HepG2 (cell line): ENCODE measurements around the gene MED25. TPM values are rescaled to one million over a fixed set of nuclear protein-coding genes. Genes with fewer than 3 reads are reported as not detected.

Experiments
- ATF7 ChIP-seq, 2 experiments: fragments of 450-650 bp in 1 of 2; sonication (generic) in 1 of 2; formaldehyde crosslinking in 1 of 2; IDR thresholded peaks; 2 replicates each; pipeline versions ENCODE4 v1.4.0 to v1.6.1; 2016 to 2020; ENCODE audit warnings: antibody characterized with exemption in 1 of 2, mild to moderate bottlenecking in 1 of 2, missing genetic modification reagents in 1 of 2
- CAMTA2 ChIP-seq: sonication (generic); formaldehyde crosslinking; IDR thresholded peaks from 2 replicates; pipeline ENCODE4 v1.4.0; 2020; ENCODE audit warnings: mild to moderate bottlenecking, missing genetic modification reagents, borderline replicate concordance
- CBX1 ChIP-seq: IDR thresholded peaks from one replicate; pipeline ENCODE4 v1.6.1; 2016; ENCODE audit warnings: antibody characterized with exemption, low read depth
- FOSL2 ChIP-seq: sonication (generic); formaldehyde crosslinking; IDR thresholded peaks from 2 replicates; pipeline ENCODE4 v1.4.0; 2020; ENCODE audit warnings: missing genetic modification reagents
- FUBP1 ChIP-seq: sonication (generic); formaldehyde crosslinking; IDR thresholded peaks from 2 replicates; pipeline ENCODE4 v1.5.1; 2020; ENCODE audit warnings: missing genetic modification reagents, mild to moderate bottlenecking, borderline replicate concordance
- KAT7 ChIP-seq: IDR thresholded peaks from 2 replicates; pipeline ENCODE4 v1.6.1; 2018; ENCODE audit warnings: borderline replicate concordance, missing compliant biosample characterization
- MXD1 ChIP-seq: sonication (generic); formaldehyde crosslinking; IDR thresholded peaks from 2 replicates; pipeline ENCODE4 v1.4.0; 2020; ENCODE audit warnings: mild to moderate bottlenecking, missing genetic modification reagents
- RNF2 ChIP-seq: fragments of 450-650 bp; conservative IDR thresholded peaks from 2 replicates; pipeline ENCODE4 v1.6.1; 2016; ENCODE audit warnings: low read depth
- TEAD3 ChIP-seq: optimal IDR thresholded peaks from 2 replicates; pipeline ENCODE3; 2016; ENCODE audit warnings: borderline replicate concordance
- TSC22D2 ChIP-seq: sonication (generic); formaldehyde crosslinking; IDR thresholded peaks from 2 replicates; pipeline ENCODE4 v1.5.1; 2020; ENCODE audit warnings: missing genetic modification reagents, mild to moderate bottlenecking, borderline replicate concordance
- WIZ ChIP-seq: sonication (generic); formaldehyde crosslinking; IDR thresholded peaks from 2 replicates; pipeline ENCODE4 v1.5.1; 2020; ENCODE audit warnings: mild to moderate bottlenecking, missing genetic modification reagents
- ZBTB34 ChIP-seq: sonication (generic); formaldehyde crosslinking; IDR thresholded peaks from 2 replicates; pipeline ENCODE4 v1.8.0; 2022; ENCODE audit warnings: mild to moderate bottlenecking, missing genetic modification reagents
- ZBTB7A ChIP-seq: sonication (generic); formaldehyde crosslinking; IDR thresholded peaks from 2 replicates; pipeline ENCODE4 v1.8.0; 2022; ENCODE audit warnings: mild to moderate bottlenecking, missing genetic modification reagents
- ZNF431 ChIP-seq: sonication (generic); formaldehyde crosslinking; IDR thresholded peaks from 2 replicates; pipeline ENCODE4 v1.9.0; 2022; ENCODE audit warnings: missing genetic modification reagents, low read depth, mild to moderate bottlenecking, borderline replicate concordance
- ZNF629 ChIP-seq: sonication (generic); formaldehyde crosslinking; conservative IDR thresholded peaks from 2 replicates; pipeline ENCODE4 v1.5.0; 2020; ENCODE audit warnings: missing genetic modification reagents
- ZNF644 ChIP-seq: IDR thresholded peaks from 2 replicates; pipeline ENCODE4 v1.6.1; 2016; ENCODE audit warnings: low read depth
- ZNF792 ChIP-seq: IDR thresholded peaks from 2 replicates; pipeline ENCODE4 v1.6.1; 2016
- ZNF83 ChIP-seq: sonication (generic); formaldehyde crosslinking; IDR thresholded peaks from 2 replicates; pipeline ENCODE4 v1.4.0; 2020; ENCODE audit warnings: missing genetic modification reagents, mild to moderate bottlenecking, borderline replicate concordance
- polyA plus RNA-seq, 8 experiments: library from polyadenylated mRNA; depleted of rRNA in 3 of 8; stranded (reverse) in 7 of 8; unstranded in 1 of 8; fragments of >200 nt; fragmentation: Illumina TruSeq in 4 of 8; extraction: Trizol in 4 of 8; gene quantifications; 2 replicates each; pipeline versions ENCODE4 v1.2.1 to v1.2.3, GENCODE V29; 2011 to 2016; ENCODE audit warnings: low read depth in 4 of 8, missing spikeins in 1 of 8, mixed read lengths in 1 of 8; ENCODE audit not compliant: insufficient read depth in 1 of 8
- total RNA-seq, 5 experiments: library from RNA; depleted of rRNA; stranded (reverse); fragments of >200 nt; fragmentation: Illumina TruSeq; extraction: Trizol; gene quantifications; 2 replicates each; pipeline ENCODE4 v1.2.3, GENCODE V29; 2016; ENCODE audit warnings: low read depth in 1 of 5
- TF ChIP-seq, protein P1 (sequence below): sonication (generic); formaldehyde crosslinking; IDR thresholded peaks from 2 replicates; pipeline ENCODE4 v1.8.0; 2022; ENCODE audit warnings: missing genetic modification reagents, mild to moderate bottlenecking, moderate library complexity, borderline replicate concordance
- TF ChIP-seq, protein P2 (sequence below): sonication (generic); formaldehyde crosslinking; IDR thresholded peaks from 2 replicates; pipeline ENCODE4 v1.5.0; 2020; ENCODE audit warnings: mild to moderate bottlenecking, missing genetic modification reagents

MED25 gene
- total and polyA plus RNA-seq, 2 of the 13 experiments (the other 11 are each of a cell fraction or from before 2014, with no cell fraction given): 11.1 to 15.1 TPM

- TF ChIP-seq, protein P1, sequence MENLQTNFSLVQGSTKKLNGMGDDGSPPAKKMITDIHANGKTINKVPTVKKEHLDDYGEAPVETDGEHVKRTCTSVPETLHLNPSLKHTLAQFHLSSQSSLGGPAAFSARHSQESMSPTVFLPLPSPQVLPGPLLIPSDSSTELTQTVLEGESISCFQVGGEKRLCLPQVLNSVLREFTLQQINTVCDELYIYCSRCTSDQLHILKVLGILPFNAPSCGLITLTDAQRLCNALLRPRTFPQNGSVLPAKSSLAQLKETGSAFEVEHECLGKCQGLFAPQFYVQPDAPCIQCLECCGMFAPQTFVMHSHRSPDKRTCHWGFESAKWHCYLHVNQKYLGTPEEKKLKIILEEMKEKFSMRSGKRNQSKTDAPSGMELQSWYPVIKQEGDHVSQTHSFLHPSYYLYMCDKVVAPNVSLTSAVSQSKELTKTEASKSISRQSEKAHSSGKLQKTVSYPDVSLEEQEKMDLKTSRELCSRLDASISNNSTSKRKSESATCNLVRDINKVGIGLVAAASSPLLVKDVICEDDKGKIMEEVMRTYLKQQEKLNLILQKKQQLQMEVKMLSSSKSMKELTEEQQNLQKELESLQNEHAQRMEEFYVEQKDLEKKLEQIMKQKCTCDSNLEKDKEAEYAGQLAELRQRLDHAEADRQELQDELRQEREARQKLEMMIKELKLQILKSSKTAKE: no peak
- TF ChIP-seq TSC22D2 (CRISPR knock-in tag): peak; percentile 62
- TF ChIP-seq WIZ: no peak
- no peak for TF ChIP-seq ZNF644 (CRISPR knock-in tag)
- no peak for TF ChIP-seq MXD1 (CRISPR knock-in tag)
- 0 out of 2 replicates have a peak, but pooled peaks have one; percentile 53 for TF ChIP-seq CAMTA2 (CRISPR knock-in tag)
- TF ChIP-seq CBX1: no peak
- no peak for TF ChIP-seq ZNF629 (CRISPR knock-in tag)
- peak; percentile 47; the same call in 1 of the 2 replicates for TF ChIP-seq ZNF431
- no peak for TF ChIP-seq ZBTB34 (CRISPR knock-in tag)
- peak; percentile 52; the same call in 1 of the 2 replicates for TF ChIP-seq FOSL2 (CRISPR knock-in tag)
- TF ChIP-seq, protein P2, sequence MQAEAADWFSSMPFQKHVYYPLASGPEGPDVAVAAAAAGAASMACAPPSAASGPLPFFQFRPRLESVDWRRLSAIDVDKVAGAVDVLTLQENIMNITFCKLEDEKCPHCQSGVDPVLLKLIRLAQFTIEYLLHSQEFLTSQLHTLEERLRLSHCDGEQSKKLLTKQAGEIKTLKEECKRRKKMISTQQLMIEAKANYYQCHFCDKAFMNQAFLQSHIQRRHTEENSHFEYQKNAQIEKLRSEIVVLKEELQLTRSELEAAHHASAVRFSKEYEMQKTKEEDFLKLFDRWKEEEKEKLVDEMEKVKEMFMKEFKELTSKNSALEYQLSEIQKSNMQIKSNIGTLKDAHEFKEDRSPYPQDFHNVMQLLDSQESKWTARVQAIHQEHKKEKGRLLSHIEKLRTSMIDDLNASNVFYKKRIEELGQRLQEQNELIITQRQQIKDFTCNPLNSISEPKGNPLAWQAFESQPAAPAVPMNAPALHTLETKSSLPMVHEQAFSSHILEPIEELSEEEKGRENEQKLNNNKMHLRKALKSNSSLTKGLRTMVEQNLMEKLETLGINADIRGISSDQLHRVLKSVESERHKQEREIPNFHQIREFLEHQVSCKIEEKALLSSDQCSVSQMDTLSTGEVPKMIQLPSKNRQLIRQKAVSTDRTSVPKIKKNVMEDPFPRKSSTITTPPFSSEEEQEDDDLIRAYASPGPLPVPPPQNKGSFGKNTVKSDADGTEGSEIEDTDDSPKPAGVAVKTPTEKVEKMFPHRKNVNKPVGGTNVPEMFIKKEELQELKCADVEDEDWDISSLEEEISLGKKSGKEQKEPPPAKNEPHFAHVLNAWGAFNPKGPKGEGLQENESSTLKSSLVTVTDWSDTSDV (CRISPR knock-in tag): no peak
- TF ChIP-seq RNF2: no peak
- TF ChIP-seq KAT7 (CRISPR knock-in tag): peak; percentile 73; the same call in 1 of the 2 replicates
- TF ChIP-seq ZNF83: no peak
- TF ChIP-seq TEAD3: no peak
- no peak for TF ChIP-seq ATF7 (IDR thresholded peaks at IDR 0.05)
- TF ChIP-seq ATF7 (CRISPR knock-in tag; IDR thresholded peaks at IDR 0.05): no peak
- TF ChIP-seq ZNF792 (CRISPR knock-in tag): peak; percentile 44
- peak; percentile 58; the same call in 1 of the 2 replicates for TF ChIP-seq ZBTB7A (CRISPR knock-in tag)
- TF ChIP-seq FUBP1 (CRISPR knock-in tag): peak; percentile 84; the same call in 1 of the 2 replicates
Measured at GRCh38 chr19:49850487-49851342, 32.6 kb downstream of the MED25 start, which contains the start of gene PTOV1 (continued).
